ENCODE results near the gene CMBL. TPM values are rescaled to one million over a fixed set of nuclear protein-coding genes. Genes with fewer than 3 reads are reported as not detected.

CMBL gene
- total RNA-seq, 1 donor from 2014 or later: 21.7 TPM

DNA sequence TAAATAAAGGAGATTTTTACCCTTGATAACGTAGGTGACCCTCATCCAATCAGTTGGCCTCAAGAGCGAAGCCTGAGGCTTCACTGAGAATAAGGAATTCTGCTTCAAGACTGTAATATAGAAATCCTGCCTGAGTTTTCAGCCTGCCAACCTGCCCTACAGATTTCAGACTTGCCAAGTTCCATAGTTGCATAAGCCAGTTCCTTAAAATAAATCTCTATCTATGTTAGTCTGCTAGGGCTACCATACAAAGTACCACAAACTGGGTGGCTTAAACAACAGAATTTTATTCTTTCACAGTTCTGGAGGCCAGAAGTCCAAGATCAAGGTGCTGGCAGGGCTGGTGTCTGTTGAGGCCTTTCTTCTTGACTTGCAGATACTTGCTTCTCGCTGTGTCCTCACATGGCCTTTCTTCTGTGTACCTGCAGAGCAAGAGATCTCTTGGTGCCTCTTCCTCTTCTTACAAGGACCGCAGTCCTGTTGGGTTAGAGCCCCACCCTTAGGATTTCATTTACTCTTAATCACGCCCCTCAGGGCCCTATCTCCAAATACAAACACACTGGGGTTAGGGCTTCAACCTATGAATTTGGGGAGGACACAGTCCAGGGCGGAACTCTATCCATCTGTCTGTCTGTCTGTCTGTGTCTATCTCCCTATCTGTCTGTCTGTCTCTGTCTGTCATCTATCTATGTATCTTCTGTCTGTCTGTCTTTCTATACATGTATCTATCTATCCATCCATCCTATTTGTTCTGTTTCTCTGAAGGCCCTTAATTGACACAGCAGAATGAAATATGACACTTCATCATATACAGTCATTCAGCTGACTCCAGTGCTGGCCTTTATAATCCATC lies 17.0 kb upstream of the CMBL start:
- TF ChIP-seq, protein P1, sequence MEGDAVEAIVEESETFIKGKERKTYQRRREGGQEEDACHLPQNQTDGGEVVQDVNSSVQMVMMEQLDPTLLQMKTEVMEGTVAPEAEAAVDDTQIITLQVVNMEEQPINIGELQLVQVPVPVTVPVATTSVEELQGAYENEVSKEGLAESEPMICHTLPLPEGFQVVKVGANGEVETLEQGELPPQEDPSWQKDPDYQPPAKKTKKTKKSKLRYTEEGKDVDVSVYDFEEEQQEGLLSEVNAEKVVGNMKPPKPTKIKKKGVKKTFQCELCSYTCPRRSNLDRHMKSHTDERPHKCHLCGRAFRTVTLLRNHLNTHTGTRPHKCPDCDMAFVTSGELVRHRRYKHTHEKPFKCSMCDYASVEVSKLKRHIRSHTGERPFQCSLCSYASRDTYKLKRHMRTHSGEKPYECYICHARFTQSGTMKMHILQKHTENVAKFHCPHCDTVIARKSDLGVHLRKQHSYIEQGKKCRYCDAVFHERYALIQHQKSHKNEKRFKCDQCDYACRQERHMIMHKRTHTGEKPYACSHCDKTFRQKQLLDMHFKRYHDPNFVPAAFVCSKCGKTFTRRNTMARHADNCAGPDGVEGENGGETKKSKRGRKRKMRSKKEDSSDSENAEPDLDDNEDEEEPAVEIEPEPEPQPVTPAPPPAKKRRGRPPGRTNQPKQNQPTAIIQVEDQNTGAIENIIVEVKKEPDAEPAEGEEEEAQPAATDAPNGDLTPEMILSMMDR (IDR thresholded peaks at IDR 0.05): no peak
- ATAC-seq (no peak), DNase-seq (no peak)
- H3K4me1 ChIP-seq: peaks cover 11% of the 10 kb centered on the region
- no peak overlapping the region for H3K27ac ChIP-seq
- no peak overlapping the region for H3K4me3 ChIP-seq
- no peaks in the 10 kb centered on the region for H3K27me3 ChIP-seq (ENCODE audit: low read depth)
- intact Hi-C loops (cut with DNase I): no loop called here
- no peaks in the 10 kb centered on the region for H3K36me3 ChIP-seq
- no peaks in the 10 kb centered on the region for H3K9me3 ChIP-seq

DNA sequence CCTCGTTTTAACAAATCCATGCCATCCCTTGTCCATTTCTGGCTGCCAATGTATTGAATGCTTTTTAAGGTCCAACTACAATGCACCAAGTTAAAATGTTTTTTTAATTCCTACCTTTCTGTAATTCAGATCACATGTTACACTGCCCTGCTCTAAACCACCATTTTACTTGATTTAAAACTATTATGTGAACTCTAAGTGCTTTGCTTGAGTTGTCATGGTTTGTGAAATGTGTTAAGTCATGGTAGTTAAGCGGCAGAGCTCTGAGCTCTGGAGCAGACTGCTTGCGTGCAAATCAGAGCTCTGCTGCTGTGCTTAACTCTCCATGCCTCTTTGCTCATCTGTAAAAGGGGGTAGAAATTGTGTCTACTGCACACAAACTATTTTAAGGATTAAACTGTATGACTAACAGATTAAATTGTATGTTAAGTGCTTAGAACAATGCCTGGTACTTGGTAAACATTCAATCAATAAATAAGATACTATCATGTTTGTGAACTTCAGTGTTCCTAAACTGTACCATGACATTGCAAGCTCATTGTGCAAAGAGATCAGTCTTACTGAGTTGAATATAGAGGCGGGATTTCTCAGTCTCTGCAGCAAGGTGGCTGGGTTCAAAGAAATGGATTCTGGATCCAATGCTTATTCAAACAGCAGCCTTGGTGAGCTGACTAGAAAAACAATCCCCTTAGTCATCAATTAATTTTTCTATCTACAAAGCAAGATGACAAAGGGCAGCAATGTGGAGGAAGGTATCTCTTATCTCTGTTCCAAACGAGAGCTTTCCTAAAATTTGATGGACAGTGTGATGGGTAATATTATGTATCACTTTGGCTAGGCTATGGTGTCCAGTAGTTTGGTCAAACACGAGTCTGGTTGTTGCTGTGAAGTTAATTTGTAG lies 16.1 kb upstream of the CMBL start:
- intact Hi-C loops (cut with DNase I): no loop called here
- ATAC-seq: no peak
- H3K27me3 ChIP-seq (ENCODE audit: low read depth): no peaks in the 10 kb centered on the region
- no peak overlapping the region for H3K27ac ChIP-seq
- H3K4me1 ChIP-seq: peaks cover 2% of the 10 kb centered on the region
- no peak overlapping the region for H3K4me3 ChIP-seq
- no peak for DNase-seq
- H3K36me3 ChIP-seq: no peaks in the 10 kb centered on the region
- no peaks in the 10 kb centered on the region for H3K9me3 ChIP-seq
- TF ChIP-seq, protein P1 (IDR thresholded peaks at IDR 0.05): no peak

DNA sequence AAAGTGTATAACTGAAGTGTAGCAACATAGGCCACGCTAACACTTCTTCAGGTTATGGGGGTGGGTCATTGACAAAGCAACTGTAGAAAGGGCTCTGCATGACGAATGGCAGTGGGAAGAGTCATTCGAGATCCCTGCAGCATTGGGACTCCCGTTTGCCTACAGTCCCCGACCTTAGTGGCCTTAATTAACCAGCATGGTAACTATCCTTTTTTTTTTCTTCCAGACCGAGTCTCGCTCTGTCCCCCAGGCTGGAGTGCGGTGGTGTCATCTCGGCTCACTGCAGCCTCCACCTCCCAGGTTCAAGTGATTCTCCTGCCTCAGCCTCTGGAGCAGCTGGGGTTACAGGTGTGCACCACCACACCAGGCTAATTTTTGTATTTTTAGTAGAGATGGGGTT lies 14.2 kb upstream of the CMBL start:
- Histone ChIP-seq H3K27me3 (ENCODE audit: low read depth) (no peaks in the 10 kb centered on the region), H3K4me3 (no peak overlapping the region), H3K9me3 (no peaks in the 10 kb centered on the region), H3K27ac (no peak overlapping the region), H3K4me1 (no peaks in the 10 kb centered on the region), H3K36me3 (no peaks in the 10 kb centered on the region)
- intact Hi-C loops (cut with DNase I): no loop called here
- TF ChIP-seq, protein P1 (IDR thresholded peaks at IDR 0.05): no peak
- ATAC-seq (no peak), DNase-seq (no peak)

DNA sequence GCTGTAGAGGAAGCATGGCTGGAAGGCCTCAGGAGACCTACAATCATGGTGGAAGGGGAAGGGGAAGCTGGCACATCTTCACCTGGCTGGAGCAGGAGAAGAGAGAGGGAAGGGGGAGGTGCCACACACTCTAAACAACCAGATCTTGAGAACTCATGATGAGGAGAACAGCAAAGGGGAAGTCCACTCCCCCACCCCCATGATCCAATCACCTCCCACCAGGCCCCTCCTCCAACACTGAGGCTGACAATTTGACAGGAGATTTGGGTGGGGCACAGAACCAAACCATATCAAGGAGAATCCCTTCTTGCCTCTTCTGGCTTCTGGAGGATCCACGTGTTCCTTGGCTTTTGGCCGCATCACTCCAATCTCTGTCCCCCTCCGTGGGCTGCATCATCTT lies 13.1 kb upstream of the CMBL start:
- H3K9me3 ChIP-seq: no peaks in the 10 kb centered on the region
- ATAC-seq: no peak
- TF ChIP-seq, protein P1 (IDR thresholded peaks at IDR 0.05): no peak
- H3K27ac ChIP-seq: no peak overlapping the region
- no peaks in the 10 kb centered on the region for H3K27me3 ChIP-seq (ENCODE audit: low read depth)
- intact Hi-C loops (cut with DNase I): no loop called here
- H3K4me1 ChIP-seq: no peaks in the 10 kb centered on the region
- no peak for DNase-seq
- H3K4me3 ChIP-seq: no peak overlapping the region
- no peaks in the 10 kb centered on the region for H3K36me3 ChIP-seq

DNA sequence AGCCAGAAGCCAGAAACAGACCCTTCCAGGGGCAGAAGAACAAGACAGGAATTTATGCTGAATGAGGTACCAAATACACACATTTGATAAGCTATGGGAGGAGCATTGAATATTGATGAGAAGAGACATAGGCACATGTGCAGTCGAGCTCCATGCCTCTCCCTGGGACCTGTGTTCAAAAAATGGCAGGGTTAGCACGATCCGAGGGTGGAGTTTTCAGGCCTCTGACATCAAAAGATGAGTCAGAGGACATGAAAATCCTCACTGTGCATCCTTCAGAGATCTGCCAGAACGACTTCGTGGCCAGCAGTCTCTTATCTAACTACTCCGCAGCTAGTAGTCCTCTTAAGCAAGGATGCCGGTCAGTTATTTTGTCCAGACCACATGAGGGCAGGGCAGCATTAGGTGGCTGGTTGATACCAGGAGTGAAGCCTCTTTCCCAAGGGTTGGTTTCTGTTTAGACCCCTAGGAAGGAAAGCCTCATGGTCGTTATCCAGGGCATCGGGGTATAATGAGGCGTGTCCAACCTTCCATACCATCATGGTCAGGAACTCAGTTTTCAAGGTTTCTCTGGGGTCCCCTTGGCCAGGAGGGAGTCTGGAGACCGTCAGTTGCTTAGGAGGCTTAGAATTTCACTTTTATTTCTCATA lies 11.6 kb upstream of the CMBL start:
- Histone ChIP-seq H3K4me3 (no peak overlapping the region), H3K27ac (no peak overlapping the region), H3K9me3 (no peaks in the 10 kb centered on the region), H3K36me3 (no peaks in the 10 kb centered on the region), H3K27me3 (ENCODE audit: low read depth) (no peaks in the 10 kb centered on the region), H3K4me1 (no peaks in the 10 kb centered on the region)
- TF ChIP-seq, protein P1 (IDR thresholded peaks at IDR 0.05): no peak
- intact Hi-C loops (cut with DNase I): no loop called here
- DNase-seq: no peak
- ATAC-seq: no peak
